Measurements from ENCODE around the gene CHSY3.

DNA sequence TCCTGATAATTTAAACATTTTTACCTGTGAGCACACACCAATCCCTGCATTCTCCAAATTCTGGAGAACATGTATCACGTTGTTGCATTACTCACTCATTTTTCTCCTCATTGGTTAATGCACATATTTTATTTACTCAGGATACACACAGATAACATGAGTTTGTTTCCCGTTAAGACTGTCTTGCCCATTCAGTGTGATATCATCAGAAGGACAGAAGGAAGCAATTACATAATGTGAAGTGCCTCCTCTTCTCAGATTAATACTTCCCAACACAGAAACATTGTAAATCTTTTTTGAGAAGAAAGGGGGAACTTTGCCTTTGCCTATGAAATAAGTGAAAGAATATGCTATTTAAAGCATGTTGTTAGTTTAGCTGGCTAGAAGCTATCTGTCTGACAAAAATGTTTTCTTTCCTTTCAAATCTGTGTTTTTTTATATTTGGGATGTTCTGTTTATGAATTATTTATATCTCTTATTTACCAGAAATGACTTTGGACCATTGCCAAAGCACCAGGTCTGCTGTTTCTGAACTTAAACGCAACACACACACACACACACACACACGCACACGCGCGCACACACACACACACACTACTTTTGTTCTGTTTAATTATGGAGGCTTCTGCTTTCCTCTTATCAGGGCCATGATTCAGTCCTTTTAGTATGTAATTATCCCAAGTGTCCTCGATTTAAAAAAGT lies 186.5 kb downstream of the CHSY3 start:
- TF ChIP-seq CTCF (IDR thresholded peaks at IDR 0.05; ENCODE audit: low read depth, low read length, poor library complexity, severe bottlenecking) (no peak), EZH2phosphoT487 (IDR thresholded peaks at IDR 0.05; ENCODE audit: borderline replicate concordance, low read length) (no peak)
